Measurements from ENCODE around the gene SCN8A.

GRCh38 chr12:51850965-51851299, 259.9 kb downstream of the SCN8A start:
- no peak for TF ChIP-seq POLR2A (IDR thresholded peaks at IDR 0.05)
- TF ChIP-seq, protein P1, sequence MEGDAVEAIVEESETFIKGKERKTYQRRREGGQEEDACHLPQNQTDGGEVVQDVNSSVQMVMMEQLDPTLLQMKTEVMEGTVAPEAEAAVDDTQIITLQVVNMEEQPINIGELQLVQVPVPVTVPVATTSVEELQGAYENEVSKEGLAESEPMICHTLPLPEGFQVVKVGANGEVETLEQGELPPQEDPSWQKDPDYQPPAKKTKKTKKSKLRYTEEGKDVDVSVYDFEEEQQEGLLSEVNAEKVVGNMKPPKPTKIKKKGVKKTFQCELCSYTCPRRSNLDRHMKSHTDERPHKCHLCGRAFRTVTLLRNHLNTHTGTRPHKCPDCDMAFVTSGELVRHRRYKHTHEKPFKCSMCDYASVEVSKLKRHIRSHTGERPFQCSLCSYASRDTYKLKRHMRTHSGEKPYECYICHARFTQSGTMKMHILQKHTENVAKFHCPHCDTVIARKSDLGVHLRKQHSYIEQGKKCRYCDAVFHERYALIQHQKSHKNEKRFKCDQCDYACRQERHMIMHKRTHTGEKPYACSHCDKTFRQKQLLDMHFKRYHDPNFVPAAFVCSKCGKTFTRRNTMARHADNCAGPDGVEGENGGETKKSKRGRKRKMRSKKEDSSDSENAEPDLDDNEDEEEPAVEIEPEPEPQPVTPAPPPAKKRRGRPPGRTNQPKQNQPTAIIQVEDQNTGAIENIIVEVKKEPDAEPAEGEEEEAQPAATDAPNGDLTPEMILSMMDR (IDR thresholded peaks at IDR 0.05): no peak

Measured in testis (tissue), 2 donors.